SH-SY5Y (cell line): Measurements from ENCODE around the gene KIAA2012.

Source experiments
- GATA2 ChIP-seq: IDR thresholded peaks from 2 replicates; pipeline ENCODE4 v1.6.1; 2011; ENCODE audit warnings: mild to moderate bottlenecking, low read depth, low read length
- GATA3 ChIP-seq: IDR thresholded peaks from 2 replicates; pipeline ENCODE4 v1.6.1; 2011; ENCODE audit warnings: low read depth, mild to moderate bottlenecking, low read length, moderate library complexity

DNA sequence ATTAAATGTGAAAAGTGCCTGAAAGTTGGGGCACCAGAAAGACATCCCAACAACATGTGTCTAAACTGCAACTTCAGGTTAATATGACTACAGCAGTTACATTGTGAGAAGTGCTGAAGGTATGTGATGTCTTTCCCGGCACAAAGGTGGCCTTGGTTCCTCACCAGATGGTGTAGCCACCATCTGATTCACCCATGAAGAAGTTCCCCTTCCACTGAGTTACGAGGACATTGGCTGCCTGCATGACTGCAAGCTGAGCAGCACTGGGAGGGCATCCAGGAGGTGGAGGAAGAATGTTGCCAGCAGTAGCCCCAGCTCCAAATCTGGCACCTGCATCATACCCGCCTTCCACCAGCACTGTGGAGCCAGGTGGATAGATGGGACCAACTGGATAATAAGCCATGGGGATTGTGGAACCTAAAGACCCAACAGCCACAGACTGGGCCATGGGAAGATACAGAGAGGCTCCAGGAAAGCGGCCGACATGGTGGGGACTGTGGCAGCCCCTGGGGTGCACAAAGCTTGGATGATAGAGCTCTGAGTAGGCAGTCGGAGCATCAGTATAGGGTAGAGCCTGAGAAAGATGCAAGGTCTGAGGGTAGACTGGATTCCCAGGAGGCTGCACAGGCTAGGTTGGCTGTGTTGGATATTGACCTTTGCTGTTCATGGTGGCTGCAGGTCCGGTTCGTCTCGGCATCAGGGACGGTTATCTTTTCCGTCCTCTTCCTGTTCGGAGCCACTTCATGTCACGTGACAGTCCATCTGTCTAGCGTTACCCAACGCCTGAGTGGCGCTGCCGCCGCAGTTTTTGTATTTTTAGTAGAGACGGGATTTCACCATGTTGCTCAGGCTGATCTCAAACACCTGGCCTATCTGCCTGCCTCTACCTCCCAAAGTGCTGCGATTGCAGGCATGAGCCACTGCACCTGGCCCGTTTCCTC, 128.4 kb downstream of the KIAA2012 start:
- TF ChIP-seq GATA2: no peak
- TF ChIP-seq GATA3: no peak
